CD14-positive monocyte (primary cell): ENCODE data around the gene GNB5. TPM values are rescaled to one million over a fixed set of nuclear protein-coding genes. Genes with fewer than 3 reads are reported as not detected.

Experiments
- DNase-seq, 3 donors: peaks; one replicate each; pipeline ENCODE4 v3.0.0-alpha.2; 2011 to 2022
- H2AFZ ChIP-seq: 2 replicates; pipeline ENCODE4 v1.6.0; 2012; ENCODE audit warnings: mild to moderate bottlenecking, low read depth, low read length, inconsistent platforms; ENCODE audit not compliant: insufficient read depth, poor library complexity, severe bottlenecking
- H3K27ac ChIP-seq, 2 donors: 1 replicate in 1 of 2; 2 replicates in 1 of 2; pipeline ENCODE4 v1.5.1; 2012 to 2013; ENCODE audit warnings: low read length in 2 of 2, control low read depth in 1 of 2, inconsistent platforms in 1 of 2, low read depth in 1 of 2, mild to moderate bottlenecking in 1 of 2
- H3K27me3 ChIP-seq, 2 donors: one replicate each; pipeline versions ENCODE4 v1.6.0 to v1.6.1; 2011 to 2013; ENCODE audit warnings: low read length in 2 of 2; ENCODE audit not compliant: control insufficient read depth in 2 of 2, insufficient read depth in 2 of 2
- H3K36me3 ChIP-seq, 2 donors: replicated peaks in 1 of 2; 1 replicate in 1 of 2; 2 replicates in 1 of 2; pipeline versions ENCODE4 v1.5.1 to v1.6.1; 2012 to 2013; ENCODE audit warnings: low read length in 2 of 2, control low read depth in 1 of 2, inconsistent platforms in 1 of 2, mild to moderate bottlenecking in 1 of 2; ENCODE audit not compliant: insufficient read depth in 2 of 2, control insufficient read depth in 1 of 2
- H3K4me1 ChIP-seq, 2 donors: 1 replicate in 1 of 2; 2 replicates in 1 of 2; pipeline versions ENCODE4 v1.5.1 to v1.6.1; 2012 to 2013; ENCODE audit warnings: low read length in 2 of 2, control low read depth in 1 of 2, inconsistent platforms in 1 of 2, mild to moderate bottlenecking in 1 of 2, moderate library complexity in 1 of 2; ENCODE audit not compliant: insufficient read depth in 2 of 2, control insufficient read depth in 1 of 2
- H3K4me2 ChIP-seq: replicated peaks from 2 replicates; pipeline ENCODE3; 2012; ENCODE audit warnings: low read length, moderate library complexity, mild to moderate bottlenecking; ENCODE audit not compliant: poor library complexity, severe bottlenecking; ENCODE audit errors: extremely low read depth
- H3K4me3 ChIP-seq, 3 experiments: fragments of 200-600 bp in 1 of 3; sonication (generic) in 1 of 3; replicated peaks in 1 of 3; 1 replicate in 2 of 3; 2 replicates in 1 of 3; pipeline ENCODE4 v1.5.1; 2011 to 2013; ENCODE audit warnings: low read length in 3 of 3, mild to moderate bottlenecking in 3 of 3, control low read depth in 2 of 3, low read depth in 2 of 3, inconsistent platforms in 1 of 3, moderate library complexity in 1 of 3
- H3K79me2 ChIP-seq: 2 replicates; pipeline ENCODE4 v1.6.0; 2012; ENCODE audit warnings: mild to moderate bottlenecking, control low read depth, inconsistent platforms, low read length, moderate library complexity; ENCODE audit not compliant: insufficient read depth
- H3K9ac ChIP-seq: 2 replicates; pipeline ENCODE4 v1.6.0; 2017; ENCODE audit warnings: low read length, mild to moderate bottlenecking; ENCODE audit not compliant: insufficient read depth, poor library complexity, severe bottlenecking
- H3K9me3 ChIP-seq, 2 donors: replicated peaks in 1 of 2; 1 replicate in 1 of 2; 2 replicates in 1 of 2; pipeline versions ENCODE4 v1.5.1 to v1.6.1; 2012 to 2013; ENCODE audit warnings: low read length in 2 of 2, control low read depth in 1 of 2; ENCODE audit not compliant: control insufficient read depth in 1 of 2, insufficient read depth in 1 of 2
- H4K20me1 ChIP-seq: 2 replicates; pipeline ENCODE4 v1.6.0; 2012; ENCODE audit warnings: mild to moderate bottlenecking, low read length, control low read depth, moderate library complexity; ENCODE audit not compliant: insufficient read depth
- H3K27ac Mint-ChIP-seq, 7 donors: one replicate each; pipeline ENCODE4 v1.8.0; 2020; ENCODE audit warnings: mild to moderate bottlenecking in 7 of 7, mixed read lengths in 7 of 7, moderate library complexity in 6 of 7, inconsistent platforms in 2 of 7
- H3K27me3 Mint-ChIP-seq, 3 donors: one replicate each; pipeline ENCODE4 v1.8.0; 2021 to 2022; ENCODE audit warnings: low read depth in 3 of 3, mild to moderate bottlenecking in 3 of 3, mixed read lengths in 3 of 3, moderate library complexity in 3 of 3, inconsistent platforms in 1 of 3
- H3K36me3 Mint-ChIP-seq, 2 donors: one replicate each; pipeline ENCODE4 v1.8.0; 2020; ENCODE audit warnings: mixed read lengths in 2 of 2, inconsistent platforms in 1 of 2, mild to moderate bottlenecking in 1 of 2
- H3K4me1 Mint-ChIP-seq: one replicate; pipeline ENCODE4 v1.8.0; 2020; ENCODE audit warnings: mild to moderate bottlenecking, mixed read lengths
- H3K4me3 Mint-ChIP-seq, 2 donors: one replicate each; pipeline ENCODE4 v1.8.0; 2020; ENCODE audit warnings: mild to moderate bottlenecking in 2 of 2, mixed read lengths in 2 of 2, moderate library complexity in 1 of 2
- H3K9me3 Mint-ChIP-seq, 7 donors: one replicate each; pipeline ENCODE4 v1.8.0; 2020 to 2022; ENCODE audit warnings: mixed read lengths in 7 of 7, mild to moderate bottlenecking in 6 of 7, moderate library complexity in 6 of 7, inconsistent platforms in 2 of 7
- CTCF ChIP-seq: fragments of 200-600 bp; IDR thresholded peaks from one replicate; pipeline ENCODE4 v1.8.0; 2022; ENCODE audit warnings: antibody characterized with exemption, mild to moderate bottlenecking
- WGBS: methylation state at CpG from one replicate; pipeline ENCODE4 v1.1.5; 2013; ENCODE audit warnings: missing lambda C conversion rate; ENCODE audit not compliant: insufficient coverage; 5-methylcytosine and 5-hydroxymethylcytosine counted together
- intact Hi-C, 2 donors: fragments of 100-400 bp; cut with micrococcal nuclease; formaldehyde crosslinking; loops; one replicate each; pipeline versions ENCODE4 v1.15.0 to v1.15.1; 2023
- polyA plus RNA-seq, 3 donors: library from polyadenylated mRNA; depleted of rRNA in 1 of 3; unstranded in 2 of 3; stranded (reverse) in 1 of 3; fragments of 300-500 nt in 2 of 3; fragments of >200 nt in 1 of 3; fragmentation: Illumina TruSeq in 2 of 3; gene quantifications; 1 replicate in 2 of 3; 2 replicates in 1 of 3; pipeline ENCODE4 v1.2.3, GENCODE V29; 2012 to 2021

The GNB5 gene
- polyA plus RNA-seq, 3 donors, result 3.1 to 5.4 (median 4.3) TPM

- no peak overlapping the region for H3K4me3 Mint-ChIP-seq
- DNase-seq, result no peak
- no peak overlapping the region for H3K27ac ChIP-seq
Measured at GRCh38 chr15:52164631-52165265, 26.4 kb downstream of the GNB5 start.

More at GRCh38 chr15:52164631-52165265, 26.4 kb downstream of the GNB5 start:
- H3K27me3 ChIP-seq, result no peaks in the 10 kb centered on the region
- H3K9ac ChIP-seq, result no peak overlapping the region
- H3K36me3 ChIP-seq, result no peaks in the 10 kb centered on the region
- H3K36me3 Mint-ChIP-seq, result peaks cover 0 to 4% of the 10 kb centered on the region in 2 donors
- no peaks in the 10 kb centered on the region for H3K4me1 ChIP-seq
- H3K9me3 ChIP-seq, result no peaks in the 10 kb centered on the region
- no peaks in the 10 kb centered on the region for H3K79me2 ChIP-seq
- peaks cover 2 to 6% (median 3%) of the 10 kb centered on the region in 3 donors for H3K27me3 Mint-ChIP-seq
- no peak overlapping the region for H3K4me3 ChIP-seq
- no peak overlapping the region for H3K4me2 ChIP-seq
- H3K9me3 Mint-ChIP-seq, result peaks cover 0 to 4% (median 0%) of the 10 kb centered on the region in 7 donors
- TF ChIP-seq CTCF, result no peak
- H3K27ac Mint-ChIP-seq, result no peak overlapping the region
- WGBS, result no CpG with 5 or more reads among the region's 2 CpGs
- H3K4me1 Mint-ChIP-seq, result no peaks in the 10 kb centered on the region
- H2AFZ ChIP-seq, result no peak overlapping the region
- no peaks in the 10 kb centered on the region for H4K20me1 ChIP-seq
- intact Hi-C loops, result no loop called here
